PC-9 (cell line): ENCODE measurements around the gene CYTH3.

Source experiments
- EZH2 ChIP-seq: fragments of 200-600 bp; sonication (generic); IDR thresholded peaks from 2 replicates; pipeline ENCODE4 v1.8.0; 2017; ENCODE audit warnings: antibody characterized with exemption, low read depth
- TF ChIP-seq, protein P1 (sequence below): fragments of 200-600 bp; sonication (generic); conservative IDR thresholded peaks from 2 replicates; pipeline ENCODE4 v1.6.1; 2017; ENCODE audit warnings: mixed run types, antibody characterized with exemption, mild to moderate bottlenecking, moderate library complexity

DNA sequence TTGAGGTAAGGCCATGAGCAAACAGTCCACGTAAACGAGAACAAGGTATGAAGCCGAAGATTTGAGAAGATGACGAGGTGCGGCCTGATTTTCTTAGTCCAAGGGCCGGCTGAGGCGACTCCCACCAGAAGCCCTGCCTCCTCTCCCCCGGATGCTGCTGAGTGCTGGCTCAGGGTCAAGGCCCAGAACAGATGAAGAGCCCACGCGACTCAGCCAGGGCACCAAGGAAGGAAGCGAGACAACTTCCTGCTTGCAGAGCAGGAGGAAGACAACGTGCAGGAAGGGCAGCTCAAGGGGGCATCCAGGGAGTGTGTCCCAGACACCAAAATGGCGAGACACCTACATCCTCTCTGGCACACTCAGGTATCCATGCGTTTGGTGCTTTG is 99.5 kb downstream of the CYTH3 start:
- TF ChIP-seq, protein P1, sequence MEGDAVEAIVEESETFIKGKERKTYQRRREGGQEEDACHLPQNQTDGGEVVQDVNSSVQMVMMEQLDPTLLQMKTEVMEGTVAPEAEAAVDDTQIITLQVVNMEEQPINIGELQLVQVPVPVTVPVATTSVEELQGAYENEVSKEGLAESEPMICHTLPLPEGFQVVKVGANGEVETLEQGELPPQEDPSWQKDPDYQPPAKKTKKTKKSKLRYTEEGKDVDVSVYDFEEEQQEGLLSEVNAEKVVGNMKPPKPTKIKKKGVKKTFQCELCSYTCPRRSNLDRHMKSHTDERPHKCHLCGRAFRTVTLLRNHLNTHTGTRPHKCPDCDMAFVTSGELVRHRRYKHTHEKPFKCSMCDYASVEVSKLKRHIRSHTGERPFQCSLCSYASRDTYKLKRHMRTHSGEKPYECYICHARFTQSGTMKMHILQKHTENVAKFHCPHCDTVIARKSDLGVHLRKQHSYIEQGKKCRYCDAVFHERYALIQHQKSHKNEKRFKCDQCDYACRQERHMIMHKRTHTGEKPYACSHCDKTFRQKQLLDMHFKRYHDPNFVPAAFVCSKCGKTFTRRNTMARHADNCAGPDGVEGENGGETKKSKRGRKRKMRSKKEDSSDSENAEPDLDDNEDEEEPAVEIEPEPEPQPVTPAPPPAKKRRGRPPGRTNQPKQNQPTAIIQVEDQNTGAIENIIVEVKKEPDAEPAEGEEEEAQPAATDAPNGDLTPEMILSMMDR = no peak
- TF ChIP-seq EZH2 = no peak
